ENCODE results near the gene GPS1. TPM values are rescaled to one million over a fixed set of nuclear protein-coding genes. Genes with fewer than 3 reads are reported as not detected.

Gene GPS1
- polyA plus RNA-seq, 1 experiment: 131 TPM

DNA sequence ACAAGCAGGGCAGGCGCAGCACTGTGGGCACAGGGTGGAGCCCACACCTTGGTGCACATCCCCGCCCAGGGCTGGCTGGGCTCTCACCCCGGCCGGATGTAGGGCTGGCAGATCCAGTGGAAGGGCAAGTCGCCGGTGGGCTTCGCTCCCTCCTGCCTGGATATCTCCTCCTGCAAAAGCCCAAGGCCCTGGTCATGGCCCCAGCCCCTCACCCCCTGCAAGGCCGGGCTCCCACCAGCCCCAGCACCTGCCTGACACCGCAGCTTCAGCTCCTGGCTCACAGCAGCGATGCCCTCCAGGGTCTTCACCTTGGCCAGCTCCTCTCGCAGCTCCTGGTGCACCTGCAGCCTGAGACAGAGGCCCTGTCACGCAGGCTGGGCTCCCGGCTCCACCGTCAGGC, 8.9 kb downstream of the GPS1 start:
- Histone ChIP-seq H3K27me3 (ENCODE audit: control insufficient read depth, insufficient read depth, low read length) (no peaks in the 10 kb centered on the region), H3K36me3 (ENCODE audit: control insufficient read depth, insufficient read depth, low read length) (peaks cover 56% of the 10 kb centered on the region), H3K4me3 (ENCODE audit: low read depth, low read length) (no peak overlapping the region)
- POLR2A ChIA-PET: no interaction called here
- TF ChIP-seq, protein P1, sequence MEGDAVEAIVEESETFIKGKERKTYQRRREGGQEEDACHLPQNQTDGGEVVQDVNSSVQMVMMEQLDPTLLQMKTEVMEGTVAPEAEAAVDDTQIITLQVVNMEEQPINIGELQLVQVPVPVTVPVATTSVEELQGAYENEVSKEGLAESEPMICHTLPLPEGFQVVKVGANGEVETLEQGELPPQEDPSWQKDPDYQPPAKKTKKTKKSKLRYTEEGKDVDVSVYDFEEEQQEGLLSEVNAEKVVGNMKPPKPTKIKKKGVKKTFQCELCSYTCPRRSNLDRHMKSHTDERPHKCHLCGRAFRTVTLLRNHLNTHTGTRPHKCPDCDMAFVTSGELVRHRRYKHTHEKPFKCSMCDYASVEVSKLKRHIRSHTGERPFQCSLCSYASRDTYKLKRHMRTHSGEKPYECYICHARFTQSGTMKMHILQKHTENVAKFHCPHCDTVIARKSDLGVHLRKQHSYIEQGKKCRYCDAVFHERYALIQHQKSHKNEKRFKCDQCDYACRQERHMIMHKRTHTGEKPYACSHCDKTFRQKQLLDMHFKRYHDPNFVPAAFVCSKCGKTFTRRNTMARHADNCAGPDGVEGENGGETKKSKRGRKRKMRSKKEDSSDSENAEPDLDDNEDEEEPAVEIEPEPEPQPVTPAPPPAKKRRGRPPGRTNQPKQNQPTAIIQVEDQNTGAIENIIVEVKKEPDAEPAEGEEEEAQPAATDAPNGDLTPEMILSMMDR (IDR thresholded peaks at IDR 0.05; ENCODE audit: insufficient read depth, low read depth, low read length): no peak
- no peak for DNase-seq (ENCODE audit: low read depth)
- CTCF ChIA-PET: interaction anchor here (1.0 kb wide), 1 partner anchor 23 kb away, joined by 3 read pairs; the partner anchor contains the start of gene DCXR

- peaks cover 49% of the 10 kb centered on the region for H3K36me3 ChIP-seq (ENCODE audit: control insufficient read depth, insufficient read depth, low read length)
- TF ChIP-seq, protein P1 (IDR thresholded peaks at IDR 0.05; ENCODE audit: insufficient read depth, low read depth, low read length): no peak
- no peak overlapping the region for H3K4me3 ChIP-seq (ENCODE audit: low read depth, low read length)
- DNase-seq (ENCODE audit: low read depth): no peak
- no peaks in the 10 kb centered on the region for H3K27me3 ChIP-seq (ENCODE audit: control insufficient read depth, insufficient read depth, low read length)
- CTCF ChIA-PET: interaction anchor here (1.0 kb wide), 1 partner anchor 24 kb away, joined by 3 read pairs; the partner anchor contains the start of gene DCXR
- POLR2A ChIA-PET: no interaction called here
Measured at GRCh38 chr17:82061047-82061925, 9.6 kb downstream of the GPS1 start.

GRCh38 chr17:82062076-82062983, 10.6 kb downstream of the GPS1 start:
- TF ChIP-seq, protein P1 (IDR thresholded peaks at IDR 0.05; ENCODE audit: insufficient read depth, low read depth, low read length): no peak
- H3K27me3 ChIP-seq (ENCODE audit: control insufficient read depth, insufficient read depth, low read length): no peaks in the 10 kb centered on the region
- ChIA-PET CTCF (no interaction called here), POLR2A (no interaction called here)
- H3K4me3 ChIP-seq (ENCODE audit: low read depth, low read length): no peak overlapping the region
- peaks cover 40% of the 10 kb centered on the region for H3K36me3 ChIP-seq (ENCODE audit: control insufficient read depth, insufficient read depth, low read length)
- no peak for DNase-seq (ENCODE audit: low read depth)

- Histone ChIP-seq H3K27me3 (ENCODE audit: control insufficient read depth, insufficient read depth, low read length) (no peaks in the 10 kb centered on the region), H3K36me3 (ENCODE audit: control insufficient read depth, insufficient read depth, low read length) (peaks cover 37% of the 10 kb centered on the region), H3K4me3 (ENCODE audit: low read depth, low read length) (no peak overlapping the region)
- DNase-seq (ENCODE audit: low read depth): no peak
- CTCF ChIA-PET: no interaction called here
- POLR2A ChIA-PET: no interaction called here
- TF ChIP-seq, protein P1 (IDR thresholded peaks at IDR 0.05; ENCODE audit: insufficient read depth, low read depth, low read length): no peak
Measured at GRCh38 chr17:82062984-82063368, 11.3 kb downstream of the GPS1 start.

All from BJ (cell line).